Stomach (tissue), 9 donors: Measurements from ENCODE around the gene MUC5AC. TPM values are rescaled to one million over a fixed set of nuclear protein-coding genes. Genes with fewer than 3 reads are reported as not detected.
"Not testable (repeated sequence)": the region's sequence is repeated elsewhere in the genome, so short reads cannot be mapped to it uniquely, and the experiment has no call there.

Source experiments
- DNase-seq, 2 donors: peaks; one replicate each; pipeline versions ENCODE4 v3.0.0 to v3.0.0-alpha.2; 2013 to 2019
- H3K27ac ChIP-seq, 5 donors: fragments of 200-600 bp in 4 of 5; sonication (generic) in 4 of 5; one replicate each; pipeline ENCODE4 v1.5.1; 2013 to 2019; ENCODE audit warnings: mild to moderate bottlenecking in 1 of 5, moderate library complexity in 1 of 5
- H3K27me3 ChIP-seq, 3 donors: fragments of 200-600 bp; sonication (generic); one replicate each; pipeline ENCODE4 v1.5.1; 2017 to 2019; ENCODE audit warnings: mixed run types in 1 of 3
- H3K36me3 ChIP-seq, 4 donors: fragments of 200-600 bp; sonication (generic); 1 replicate in 3 of 4; 2 replicates in 1 of 4; pipeline ENCODE4 v1.5.1; 2016 to 2019
- H3K4me1 ChIP-seq, 4 donors: fragments of 200-600 bp; sonication (generic); one replicate each; pipeline ENCODE4 v1.5.1; 2016 to 2019
- H3K4me3 ChIP-seq, 4 donors: fragments of 200-600 bp; sonication (generic) in 3 of 4; one replicate each; pipeline ENCODE4 v1.5.1; 2016 to 2019; ENCODE audit warnings: mild to moderate bottlenecking in 1 of 4
- H3K9me3 ChIP-seq, 4 donors: fragments of 200-600 bp; sonication (generic); one replicate each; pipeline ENCODE4 v1.5.1; 2016 to 2019
- EP300 ChIP-seq: sonication (generic); formaldehyde crosslinking; IDR thresholded peaks from one replicate; pipeline ENCODE4 v1.6.1; 2017; ENCODE audit warnings: antibody characterized with exemption
- POLR2A ChIP-seq, 4 donors: fragments of 450-650 bp; IDR thresholded peaks; one replicate each; pipeline ENCODE4 v1.6.1; 2016; ENCODE audit warnings: antibody characterized with exemption in 4 of 4, control low read depth in 2 of 4, mild to moderate bottlenecking in 1 of 4, moderate library complexity in 1 of 4
- POLR2AphosphoS5 ChIP-seq, 3 donors: sonication (generic); formaldehyde crosslinking; IDR thresholded peaks; one replicate each; pipeline ENCODE4 v1.6.1; 2016; ENCODE audit warnings: antibody characterized with exemption in 3 of 3
- WGBS, 5 donors: extraction: QIAGEN DNeasy Blood & Tissue Kit in 3 of 5; methylation state at CpG; one replicate each; pipeline versions ENCODE4 v1.1.5 to v1.1.7; 2013 to 2018; 5-methylcytosine and 5-hydroxymethylcytosine counted together
- intact Hi-C: fragments of 100-400 bp; cut with DNase I; formaldehyde crosslinking; loops from one replicate; pipeline ENCODE4 v1.15.1; 2023; ENCODE audit warnings: low total_unique reads
- polyA plus RNA-seq, 3 donors: library from polyadenylated mRNA; stranded (reverse); fragments of 200-250 nt; gene quantifications; one replicate each; pipeline ENCODE4 v1.2.3, GENCODE V29; 2013
- total RNA-seq, 5 donors: library from RNA; depleted of rRNA; stranded (reverse); fragments of >200 nt; gene quantifications; one replicate each; pipeline versions ENCODE4 v1.1.0 to v1.2.3, GENCODE V29; 2014 to 2016
- TF ChIP-seq, protein P1 (sequence below), 7 experiments: fragments of 450-650 bp in 4 of 7; fragments of 200-600 bp in 3 of 7; sonication (generic) in 3 of 7; IDR thresholded peaks; one replicate each; pipeline ENCODE4 v1.5.1; 2016 to 2019; ENCODE audit warnings: antibody characterized with exemption in 7 of 7, control low read depth in 2 of 7, mild to moderate bottlenecking in 1 of 7
- donor health status: healthy with polysubstance abuse.
- donor health status: Bipolar disorder and iron deficiency.
- donor health status: healthy.

MUC5AC gene
- total and polyA plus RNA-seq, 8 donors = 2.0 to 1,253 (median 171) TPM

DNA sequence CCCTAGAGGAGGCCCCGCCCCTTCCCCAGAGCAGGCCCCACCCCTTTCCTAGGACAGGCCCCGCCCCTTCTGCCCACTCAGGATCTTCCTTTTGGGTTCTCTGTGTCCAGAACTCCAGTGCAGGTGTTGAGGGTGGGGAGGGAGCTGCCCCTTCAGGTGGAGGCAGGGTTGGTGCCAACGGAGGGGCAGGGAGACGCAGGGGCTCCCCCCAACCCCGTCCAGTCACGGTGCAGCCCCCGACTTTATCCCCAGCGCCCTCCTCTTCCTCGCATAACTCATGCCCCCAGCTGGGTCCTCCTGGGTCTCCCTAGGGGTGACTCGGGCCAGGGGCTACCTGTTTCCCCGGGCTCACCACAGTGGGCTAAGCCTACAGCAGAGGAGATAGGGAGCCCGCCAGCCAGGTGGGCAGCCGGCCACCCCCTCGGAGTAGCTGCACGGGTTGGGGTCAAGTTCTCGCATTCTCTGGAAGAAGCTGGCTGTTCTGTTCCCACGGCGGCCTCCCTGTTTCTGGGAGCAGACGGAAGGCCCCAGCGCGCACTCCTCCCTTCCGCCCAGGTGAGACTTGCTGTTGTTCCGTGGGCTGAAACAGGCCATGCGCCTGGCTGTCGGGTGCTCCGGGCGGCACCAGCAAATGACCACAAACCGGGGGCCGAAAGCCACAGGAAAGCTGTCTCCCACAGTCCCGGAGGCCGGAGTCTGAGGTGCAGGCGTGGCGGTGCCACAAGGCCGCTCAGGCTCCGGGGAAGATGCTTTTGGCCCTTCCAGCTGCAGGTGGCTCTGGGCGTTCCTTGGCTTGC, 44.1 kb upstream of the MUC5AC start:
- Histone ChIP-seq H3K9me3 (no peaks in the 10 kb centered on the region), H3K36me3 (no peaks in the 10 kb centered on the region), H3K27ac (no peak overlapping the region), H3K4me1 (no peaks in the 10 kb centered on the region), H3K4me3 (no peak overlapping the region), H3K27me3 (peaks cover 0 to 28% (median 0%) of the 10 kb centered on the region in 3 donors)
- WGBS, 5 donors = 81 to 88% (median 86%) methylated on average over 23 to 36 of the region's 36 CpGs
- DNase-seq = no peak
- intact Hi-C loops = no loop called here
- TF ChIP-seq EP300 = no peak
- TF ChIP-seq, protein P1, sequence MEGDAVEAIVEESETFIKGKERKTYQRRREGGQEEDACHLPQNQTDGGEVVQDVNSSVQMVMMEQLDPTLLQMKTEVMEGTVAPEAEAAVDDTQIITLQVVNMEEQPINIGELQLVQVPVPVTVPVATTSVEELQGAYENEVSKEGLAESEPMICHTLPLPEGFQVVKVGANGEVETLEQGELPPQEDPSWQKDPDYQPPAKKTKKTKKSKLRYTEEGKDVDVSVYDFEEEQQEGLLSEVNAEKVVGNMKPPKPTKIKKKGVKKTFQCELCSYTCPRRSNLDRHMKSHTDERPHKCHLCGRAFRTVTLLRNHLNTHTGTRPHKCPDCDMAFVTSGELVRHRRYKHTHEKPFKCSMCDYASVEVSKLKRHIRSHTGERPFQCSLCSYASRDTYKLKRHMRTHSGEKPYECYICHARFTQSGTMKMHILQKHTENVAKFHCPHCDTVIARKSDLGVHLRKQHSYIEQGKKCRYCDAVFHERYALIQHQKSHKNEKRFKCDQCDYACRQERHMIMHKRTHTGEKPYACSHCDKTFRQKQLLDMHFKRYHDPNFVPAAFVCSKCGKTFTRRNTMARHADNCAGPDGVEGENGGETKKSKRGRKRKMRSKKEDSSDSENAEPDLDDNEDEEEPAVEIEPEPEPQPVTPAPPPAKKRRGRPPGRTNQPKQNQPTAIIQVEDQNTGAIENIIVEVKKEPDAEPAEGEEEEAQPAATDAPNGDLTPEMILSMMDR (IDR thresholded peaks at IDR 0.05) = no peak
- no peak for TF ChIP-seq POLR2AphosphoS5 (IDR thresholded peaks at IDR 0.05)
- TF ChIP-seq POLR2A (IDR thresholded peaks at IDR 0.05) = no peak

DNA sequence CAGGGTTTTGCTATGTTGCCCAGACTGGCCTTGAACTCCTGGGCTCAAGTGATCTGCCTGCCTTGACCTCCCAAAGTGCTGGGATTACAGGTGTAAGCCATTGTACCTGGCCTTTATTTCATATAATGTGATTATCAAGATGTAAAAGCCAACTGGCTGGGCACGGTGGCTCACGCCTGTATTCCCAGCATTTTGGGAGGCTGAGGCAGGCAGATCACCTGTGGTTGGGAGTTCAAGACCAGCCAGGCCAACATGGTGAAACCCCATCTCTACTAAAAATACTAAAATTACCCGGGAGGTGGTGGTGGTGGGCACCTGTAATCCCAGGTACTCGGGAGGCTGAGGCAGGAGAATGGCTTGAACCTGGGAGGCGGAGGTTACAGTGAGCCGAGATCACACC, 42.5 kb upstream of the MUC5AC start:
- H3K9me3 ChIP-seq, intact Hi-C loops, H3K4me1 ChIP-seq, H3K4me3 ChIP-seq, H3K27ac ChIP-seq, H3K36me3 ChIP-seq, DNase-seq: not testable (repeated sequence)
- H3K27me3 ChIP-seq = peaks cover 0 to 28% (median 2%) of the 10 kb centered on the region in 3 donors
- WGBS, 5 donors = 80 to 94% (median 88%) methylated on average over 6 of the region's 6 CpGs

DNA sequence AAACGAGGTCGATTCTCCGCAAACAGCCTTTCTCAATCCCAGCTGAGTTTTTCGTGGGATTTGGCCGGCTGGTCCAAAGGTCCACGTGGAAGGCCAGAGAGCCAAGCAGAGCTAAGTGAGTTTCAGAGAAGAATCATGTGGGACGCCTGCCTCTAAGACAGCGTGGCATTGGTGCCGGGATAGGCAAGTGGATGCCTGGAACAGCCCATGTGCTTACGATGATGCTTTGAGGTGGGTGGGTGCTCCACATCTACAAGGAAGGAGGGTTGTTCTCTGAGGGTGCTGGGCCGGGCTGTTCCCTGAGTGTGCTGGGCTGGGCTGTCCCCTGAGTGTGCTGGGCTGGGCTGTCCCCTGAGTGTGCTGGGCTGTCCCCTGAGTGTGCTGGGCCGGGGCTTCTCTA, 41.6 kb upstream of the MUC5AC start:
- DNase-seq = no peak
- Histone ChIP-seq H3K9me3 (no peaks in the 10 kb centered on the region), H3K4me1 (peaks cover 0 to 5% (median 0%) of the 10 kb centered on the region in 4 donors), H3K4me3 (no peak overlapping the region), H3K36me3 (no peaks in the 10 kb centered on the region), H3K27ac (no peak overlapping the region), H3K27me3 (peaks cover 0 to 31% (median 3%) of the 10 kb centered on the region in 3 donors)
- TF ChIP-seq, protein P1 (IDR thresholded peaks at IDR 0.05) = no peak
- TF ChIP-seq EP300 (no peak), POLR2AphosphoS5 (IDR thresholded peaks at IDR 0.05) (no peak), POLR2A (IDR thresholded peaks at IDR 0.05) (no peak)
- 88 to 91% (median 89%) methylated on average over 12 of the region's 12 CpGs for WGBS, 5 donors
- intact Hi-C loops = no loop called here

DNA sequence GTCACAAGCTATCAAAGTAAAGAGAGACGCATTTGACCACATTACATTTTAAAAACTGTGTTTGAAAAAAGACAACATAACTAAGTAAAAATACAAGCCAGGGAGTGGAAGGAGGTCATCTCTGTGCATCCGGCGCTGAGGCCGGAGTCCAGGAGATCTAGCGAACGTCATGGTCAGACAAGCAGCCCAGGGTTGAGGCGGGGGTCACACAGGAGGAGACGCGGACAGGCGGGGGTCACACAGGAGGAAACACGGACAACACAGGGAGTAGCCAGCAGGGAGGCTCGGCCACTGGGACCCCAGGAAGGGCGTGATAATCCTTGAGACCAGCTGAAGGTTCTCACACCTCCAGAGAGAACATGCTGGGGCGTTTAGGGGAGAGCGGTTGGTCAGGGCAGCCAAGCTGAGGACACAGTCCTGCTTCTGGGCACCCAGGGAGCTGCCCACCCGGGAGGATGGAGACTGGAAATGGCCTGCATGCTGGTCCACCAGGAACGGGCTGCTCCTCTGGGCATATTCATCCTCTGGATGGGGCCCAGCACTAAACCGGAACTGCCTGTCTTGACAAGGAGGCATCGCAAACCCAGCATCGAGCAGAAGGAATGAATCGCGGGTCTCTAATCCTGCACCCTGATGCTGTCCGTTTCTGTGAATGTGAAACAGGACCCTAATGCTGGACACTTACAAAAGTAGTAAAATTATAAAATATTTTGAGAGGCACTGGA, 40.9 kb upstream of the MUC5AC start:
- intact Hi-C loops = no loop called here
- Histone ChIP-seq H3K36me3 (no peaks in the 10 kb centered on the region), H3K27ac (no peak overlapping the region), H3K27me3 (peaks cover 0 to 39% (median 3%) of the 10 kb centered on the region in 3 donors), H3K4me3 (no peak overlapping the region), H3K9me3 (no peaks in the 10 kb centered on the region), H3K4me1 (peaks cover 0 to 5% (median 0%) of the 10 kb centered on the region in 4 donors)
- TF ChIP-seq, protein P1 (IDR thresholded peaks at IDR 0.05) = no peak
- TF ChIP-seq POLR2AphosphoS5 (IDR thresholded peaks at IDR 0.05) (no peak), EP300 (no peak), POLR2A (IDR thresholded peaks at IDR 0.05) (no peak)
- WGBS, 5 donors = 67 to 79% (median 71%) methylated on average over 23 of the region's 23 CpGs
- DNase-seq = no peak
